Keratinocyte (primary cell): ENCODE results near the gene KIF21A. TPM values are rescaled to one million over a fixed set of nuclear protein-coding genes. Genes with fewer than 3 reads are reported as not detected.

Experiments
- DNase-seq: peaks from one replicate; pipeline ENCODE4 v3.0.0-alpha.2; 2011; ENCODE audit warnings: low read depth, missing footprints, low spot score
- FAIRE-seq: peaks from 2 replicates; lab custom pipeline; 2011; peaks lifted over from hg19 to GRCh38; lab: Jason Lieb, UNC
- H2AFZ ChIP-seq: 2 replicates; pipeline ENCODE4 v1.6.0; 2012; ENCODE audit warnings: low read length, control low read depth, inconsistent platforms; ENCODE audit not compliant: control insufficient read depth
- H3K27ac ChIP-seq: 2 replicates; pipeline ENCODE4 v1.5.1; 2011; ENCODE audit warnings: low read length; ENCODE audit not compliant: control insufficient read depth, insufficient read depth
- H3K27me3 ChIP-seq: 3 replicates; pipeline ENCODE4 v1.6.0; 2011; ENCODE audit warnings: low read length; ENCODE audit not compliant: control insufficient read depth, insufficient read depth; ENCODE audit errors: extremely low read depth
- H3K36me3 ChIP-seq, 2 experiments: 2 replicates in 1 of 2; 3 replicates in 1 of 2; pipeline ENCODE4 v1.5.1; 2011; ENCODE audit warnings: low read length in 2 of 2, mild to moderate bottlenecking in 1 of 2; ENCODE audit not compliant: control insufficient read depth in 2 of 2, insufficient read depth in 2 of 2; ENCODE audit errors: extremely low read depth in 1 of 2
- H3K4me1 ChIP-seq: 3 replicates; pipeline ENCODE4 v1.5.1; 2011; ENCODE audit warnings: low read length; ENCODE audit not compliant: control insufficient read depth, insufficient read depth; ENCODE audit errors: extremely low read depth
- H3K4me2 ChIP-seq: 3 replicates; pipeline ENCODE4 v1.6.0; 2011; ENCODE audit warnings: low read depth, low read length; ENCODE audit not compliant: control insufficient read depth, insufficient read depth; ENCODE audit errors: extremely low read depth
- H3K4me3 ChIP-seq, 3 experiments: fragments of 200-600 bp in 1 of 3; sonication (generic) in 1 of 3; 2 replicates in 2 of 3; 3 replicates in 1 of 3; pipeline ENCODE4 v1.5.1; 2011 to 2016; ENCODE audit warnings: low read length in 3 of 3, mild to moderate bottlenecking in 3 of 3, control low read depth in 2 of 3, inconsistent platforms in 1 of 3, low read depth in 1 of 3, mixed read lengths in 1 of 3, mixed run types in 1 of 3, moderate library complexity in 1 of 3; ENCODE audit not compliant: control insufficient read depth in 2 of 3, insufficient read depth in 2 of 3; ENCODE audit errors: extremely low read depth in 1 of 3
- H3K79me2 ChIP-seq: 2 replicates; pipeline ENCODE4 v1.6.0; 2012; ENCODE audit warnings: low read length; ENCODE audit not compliant: control insufficient read depth, insufficient read depth
- H3K9ac ChIP-seq: 3 replicates; pipeline ENCODE4 v1.6.0; 2011; ENCODE audit warnings: low read length; ENCODE audit not compliant: control insufficient read depth, insufficient read depth; ENCODE audit errors: extremely low read depth
- H3K9me1 ChIP-seq: 3 replicates; pipeline ENCODE4 v1.6.0; 2011; ENCODE audit warnings: low read length; ENCODE audit not compliant: control insufficient read depth, insufficient read depth; ENCODE audit errors: extremely low read depth
- H3K9me3 ChIP-seq: 2 replicates; pipeline ENCODE4 v1.5.1; 2012; ENCODE audit warnings: low read depth, low read length; ENCODE audit not compliant: control insufficient read depth
- H4K20me1 ChIP-seq: 3 replicates; pipeline ENCODE4 v1.6.0; 2011; ENCODE audit warnings: low read length; ENCODE audit not compliant: control insufficient read depth, insufficient read depth; ENCODE audit errors: extremely low read depth
- CTCF ChIP-seq, 3 experiments: IDR thresholded peaks in 1 of 3; conservative IDR thresholded peaks in 1 of 3; optimal IDR thresholded peaks in 1 of 3; 2 replicates in 2 of 3; 3 replicates in 1 of 3; pipeline versions ENCODE3 to v1.5.1; 2011; ENCODE audit warnings: low read length in 3 of 3, mild to moderate bottlenecking in 3 of 3, moderate library complexity in 2 of 3, control low read depth in 1 of 3, inconsistent platforms in 1 of 3; ENCODE audit not compliant: insufficient read depth in 2 of 3; ENCODE audit errors: extremely low read depth in 1 of 3
- EZH2 ChIP-seq: IDR thresholded peaks from one replicate; pipeline ENCODE4 v1.6.1; 2012; ENCODE audit warnings: inconsistent platforms, mild to moderate bottlenecking, low read length, moderate library complexity
- dilution Hi-C: fragments of 300-500 bp; cut with MboI; formaldehyde crosslinking; loops from one replicate; pipeline ENCODE4 v1.7.0; 2020; ENCODE audit warnings: low sequenced_read_pairs; ENCODE audit not compliant: extremely low pct_ligation_motif_present
- polyA plus RNA-seq, 5 experiments: library from polyadenylated mRNA; depleted of rRNA in 3 of 5; stranded (reverse) in 3 of 5; stranded (forward) in 1 of 5; unstranded in 1 of 5; fragments of >200 nt; gene quantifications; 1 replicate in 1 of 5; 2 replicates in 3 of 5; 3 replicates in 1 of 5; pipeline versions ENCODE4 v1.2.1 to v1.2.3, GENCODE V29; 2011 to 2012; ENCODE audit warnings: missing spikeins in 2 of 5, low read depth in 1 of 5, low replicate concordance in 1 of 5

Gene KIF21A
- polyA plus RNA-seq, 1 donor (not counting 4 experiments of a cell fraction or from before 2014, with no cell fraction given), result 27.5 TPM

- Histone ChIP-seq H4K20me1 (no peaks in the 10 kb centered on the region), H3K36me3 (no peaks in the 10 kb centered on the region), H3K9me3 (no peaks in the 10 kb centered on the region), H3K4me3 (no peak overlapping the region), H3K27me3 (no peaks in the 10 kb centered on the region), H3K9ac (no peak overlapping the region), H3K9me1 (no peaks in the 10 kb centered on the region), H3K4me1 (no peaks in the 10 kb centered on the region), H3K4me2 (peak overlapping the region; percentile 9), H3K27ac (no peak overlapping the region), H2AFZ (no peak overlapping the region), H3K79me2 (no peaks in the 10 kb centered on the region)
- FAIRE-seq (no peak), DNase-seq (no peak)
- dilution Hi-C loops, result no loop called here
- TF ChIP-seq EZH2 (no peak), CTCF (optimal IDR thresholded peaks at IDR 0.05 in 1 of 3, IDR thresholded peaks at IDR 0.05 in 1 of 3, conservative IDR thresholded peaks at IDR 0.05 in 1 of 3; ENCODE audit: extremely low read depth in 1 of 3, insufficient read depth in 2 of 3, low read length in 3 of 3) (no peak)
Measured at GRCh38 chr12:39390752-39391151, 52.2 kb downstream of the KIF21A start.

GRCh38 chr12:39389399-39390150 is 53.3 kb downstream of the KIF21A start:
- FAIRE-seq (no peak), DNase-seq (no peak)
- Histone ChIP-seq H2AFZ (no peak overlapping the region), H3K9ac (no peak overlapping the region), H3K4me2 (no peak overlapping the region), H3K9me3 (no peaks in the 10 kb centered on the region), H3K79me2 (no peaks in the 10 kb centered on the region), H3K27ac (no peak overlapping the region), H3K36me3 (no peaks in the 10 kb centered on the region), H3K9me1 (no peaks in the 10 kb centered on the region), H4K20me1 (no peaks in the 10 kb centered on the region), H3K4me1 (no peaks in the 10 kb centered on the region), H3K27me3 (no peaks in the 10 kb centered on the region), H3K4me3 (no peak overlapping the region)
- dilution Hi-C loops, result no loop called here
- TF ChIP-seq EZH2, result no peak
- TF ChIP-seq CTCF (optimal IDR thresholded peaks at IDR 0.05 in 1 of 3, IDR thresholded peaks at IDR 0.05 in 1 of 3, conservative IDR thresholded peaks at IDR 0.05 in 1 of 3; ENCODE audit: extremely low read depth in 1 of 3, insufficient read depth in 2 of 3, low read length in 3 of 3), result no peak
